ENCODE measurements around the gene CYBRD1. TPM values are rescaled to one million over a fixed set of nuclear protein-coding genes. Genes with fewer than 3 reads are reported as not detected.

CYBRD1 gene
- total RNA-seq, 1 experiment from 2014 or later: 7.9 TPM

GRCh38 chr2:171522052-171522787, at the start of gene CYBRD1 (continued):
- TF ChIP-seq ZNF532 (CRISPR knock-in tag; IDR thresholded peaks at IDR 0.05; ENCODE audit: borderline replicate concordance): no peak
- TF ChIP-seq ATF3 (CRISPR knock-in tag; conservative IDR thresholded peaks at IDR 0.05): no peak
- TF ChIP-seq CDX4 (CRISPR knock-in tag; IDR thresholded peaks at IDR 0.05; ENCODE audit: borderline replicate concordance): no peak
- no peak for TF ChIP-seq PREB (CRISPR knock-in tag; IDR thresholded peaks at IDR 0.05; ENCODE audit: borderline replicate concordance)
- TF ChIP-seq SOX15 (CRISPR knock-in tag; IDR thresholded peaks at IDR 0.05): no peak
- no peak for TF ChIP-seq NFATC4 (CRISPR knock-in tag; IDR thresholded peaks at IDR 0.05)
- no peak for TF ChIP-seq ERG (CRISPR knock-in tag; IDR thresholded peaks at IDR 0.05)
- 0 out of 2 replicates have a peak, but pooled peaks have one; percentile 6 for TF ChIP-seq FOXK1 (CRISPR knock-in tag; IDR thresholded peaks at IDR 0.05)
- TF ChIP-seq USF2 (CRISPR knock-in tag; IDR thresholded peaks at IDR 0.05): no peak
- peak; percentile 63 for TF ChIP-seq HMGXB4 (CRISPR knock-in tag; IDR thresholded peaks at IDR 0.05)
- no peak for TF ChIP-seq KAT7 (CRISPR knock-in tag; IDR thresholded peaks at IDR 0.05; ENCODE audit: borderline replicate concordance)
- TF ChIP-seq ZNF138 (CRISPR knock-in tag; conservative IDR thresholded peaks at IDR 0.05): no peak
- TF ChIP-seq STAT6 (CRISPR knock-in tag; conservative IDR thresholded peaks at IDR 0.05; ENCODE audit: low read depth): no peak
- no peak for TF ChIP-seq ZNF671 (CRISPR knock-in tag; IDR thresholded peaks at IDR 0.05)
- no peak for TF ChIP-seq SMAD4 (CRISPR knock-in tag; IDR thresholded peaks at IDR 0.05)
- peak; percentile 23; the same call in 1 of the 2 replicates for TF ChIP-seq CREB1 (CRISPR knock-in tag; IDR thresholded peaks at IDR 0.05)
- no peak for TF ChIP-seq NR3C1 (CRISPR knock-in tag; conservative IDR thresholded peaks at IDR 0.05; ENCODE audit: low read depth)
- TF ChIP-seq ZNF219 (CRISPR knock-in tag; IDR thresholded peaks at IDR 0.05; ENCODE audit: borderline replicate concordance): no peak
- TF ChIP-seq ATF2 (CRISPR knock-in tag; IDR thresholded peaks at IDR 0.05; ENCODE audit: borderline replicate concordance, low read depth): no peak
- peak; percentile 45; the same call in 1 of the 2 replicates for TF ChIP-seq SP1 (CRISPR knock-in tag; conservative IDR thresholded peaks at IDR 0.05)
- TF ChIP-seq ZMAT4 (CRISPR knock-in tag; IDR thresholded peaks at IDR 0.05): no peak
- TF ChIP-seq ZNF263 (CRISPR knock-in tag; IDR thresholded peaks at IDR 0.05; ENCODE audit: low read depth): no peak

Data from WTC11 (cell line).